NCI-H82 treated with DMSO at 0.1 percent for 48 hours (cell line): ENCODE data around the gene TMEM233.
A peak's percentile ranks its signal among the peaks of the same experiment; 100 is the strongest.

Experiments
- DNase-seq: peaks from one replicate; lab custom pipeline; 2025; ENCODE audit not compliant: unreplicated experiment; lab: John Stamatoyannopoulos, UW

TMEM233 gene

DNA sequence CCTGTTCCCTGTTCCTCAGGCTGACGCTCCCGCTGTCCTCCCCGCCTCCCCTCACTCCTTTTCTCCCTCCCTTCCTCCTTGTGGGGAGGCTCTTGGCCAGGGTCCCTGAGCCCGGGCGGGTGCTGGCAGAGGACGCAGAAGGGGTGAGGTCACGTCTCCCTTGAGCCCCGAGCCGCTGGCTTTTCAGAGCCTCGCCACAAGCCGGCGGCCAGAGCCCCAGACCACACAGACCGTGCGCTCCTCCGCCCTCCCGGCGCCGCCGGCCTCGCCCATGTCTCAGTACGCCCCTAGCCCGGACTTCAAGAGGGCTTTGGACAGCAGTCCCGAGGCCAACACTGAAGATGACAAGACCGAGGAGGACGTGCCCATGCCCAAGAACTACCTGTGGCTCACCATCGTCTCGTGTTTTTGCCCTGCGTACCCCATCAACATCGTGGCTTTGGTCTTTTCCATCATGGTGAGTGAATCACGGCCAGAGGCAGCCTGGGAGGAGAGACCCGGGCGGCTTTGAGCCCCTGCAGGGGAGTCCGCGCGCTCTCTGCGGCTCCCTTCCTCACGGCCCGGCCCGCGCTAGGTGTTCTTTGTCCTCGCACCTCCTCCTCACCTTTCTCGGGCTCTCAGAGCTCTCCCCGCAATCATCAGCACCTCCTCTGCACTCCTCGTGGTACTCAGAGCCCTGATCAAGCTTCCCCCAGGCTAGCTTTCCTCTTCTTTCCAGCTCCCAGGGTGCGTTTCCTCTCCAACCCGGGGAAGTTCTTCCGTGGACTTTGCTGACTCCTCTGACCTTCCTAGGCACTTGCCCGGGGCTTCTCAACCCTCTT is at the start of gene TMEM233:
Gene TMEM233 (plus strand): TSS at position 197 of the 821 bp plus-strand sequence. CDS start 75 bp downstream, at position 272.
- DNase-seq: no peak

DNA sequence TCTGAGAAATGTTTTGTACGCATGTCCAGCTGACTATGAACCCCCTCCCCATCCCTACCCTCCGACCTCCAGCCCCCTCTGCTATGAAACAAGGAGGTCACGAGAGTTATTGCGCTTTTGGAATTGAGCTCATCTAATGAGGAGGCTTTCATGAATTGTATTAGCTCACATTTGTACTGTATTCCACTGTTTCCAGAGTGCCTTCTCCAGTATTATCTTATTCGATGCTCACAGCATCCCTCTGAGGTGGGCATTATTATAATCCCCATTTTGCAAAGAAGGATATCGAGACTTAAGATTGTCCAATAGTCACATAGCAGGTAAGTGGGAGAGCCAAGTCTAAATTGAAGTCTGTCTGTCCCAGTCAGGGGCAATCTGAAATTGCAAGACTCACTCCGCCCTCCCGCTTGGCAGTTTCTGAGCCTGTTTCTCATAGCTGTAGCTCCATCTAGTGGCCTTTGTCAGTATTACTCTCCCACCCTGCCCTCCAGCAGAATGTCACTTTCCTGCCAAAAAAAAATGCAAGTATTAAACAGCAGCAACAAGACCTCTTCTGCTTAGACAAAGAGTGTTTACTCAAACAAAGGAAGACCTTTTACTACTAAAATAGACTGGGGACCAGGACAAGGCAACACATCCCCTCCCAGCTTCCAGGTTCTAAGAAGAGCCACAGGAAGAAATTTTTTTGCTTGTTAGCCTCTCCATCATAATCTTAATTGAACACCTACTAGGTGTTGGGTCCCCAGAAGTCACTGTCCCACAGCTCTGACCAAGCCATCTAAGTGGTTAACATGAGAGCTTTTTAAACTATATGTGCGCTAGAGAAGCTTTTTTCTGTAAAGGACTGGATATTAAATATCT is 48.6 kb upstream of the TMEM233 start:
- peak; percentile 5 for DNase-seq

DNA sequence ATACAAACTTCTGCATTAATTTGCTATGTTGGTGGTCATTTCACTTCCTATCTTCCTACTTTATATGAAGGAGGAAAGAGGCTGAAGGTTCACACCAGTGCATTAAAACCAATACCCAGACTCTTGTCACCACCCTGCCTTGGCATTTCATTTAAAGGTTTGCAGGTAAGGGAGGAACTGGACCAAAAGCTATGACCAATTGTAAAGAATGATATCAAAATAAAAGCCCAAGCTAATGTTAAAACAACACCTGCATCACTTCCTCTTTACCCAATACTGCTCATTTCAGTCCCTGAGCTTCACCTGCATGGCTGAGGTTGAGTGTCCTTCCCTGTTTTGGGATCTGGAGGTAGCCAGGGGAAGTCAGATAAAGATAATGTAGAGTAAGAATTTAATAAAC is 47.2 kb upstream of the TMEM233 start:
- DNase-seq: no peak

DNA sequence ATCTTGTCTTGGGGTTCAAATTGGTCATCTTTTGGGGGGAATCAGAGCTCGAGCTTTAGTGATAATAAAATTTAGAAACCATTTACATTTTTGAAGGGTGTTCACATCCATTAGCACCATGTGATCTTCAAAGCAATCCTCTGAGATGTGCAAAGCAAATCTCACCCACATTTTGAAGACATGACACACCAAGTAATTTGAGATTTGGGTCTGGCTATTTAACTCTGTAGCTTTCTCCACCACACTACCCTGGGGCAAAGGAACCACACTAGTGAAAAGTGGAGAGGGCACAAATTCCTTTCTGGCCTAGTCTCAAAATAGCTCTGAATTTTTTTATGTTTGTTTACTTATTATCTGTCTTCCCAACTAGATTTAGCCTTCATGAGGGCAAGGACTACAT is 46.6 kb upstream of the TMEM233 start:
- no peak for DNase-seq

DNA sequence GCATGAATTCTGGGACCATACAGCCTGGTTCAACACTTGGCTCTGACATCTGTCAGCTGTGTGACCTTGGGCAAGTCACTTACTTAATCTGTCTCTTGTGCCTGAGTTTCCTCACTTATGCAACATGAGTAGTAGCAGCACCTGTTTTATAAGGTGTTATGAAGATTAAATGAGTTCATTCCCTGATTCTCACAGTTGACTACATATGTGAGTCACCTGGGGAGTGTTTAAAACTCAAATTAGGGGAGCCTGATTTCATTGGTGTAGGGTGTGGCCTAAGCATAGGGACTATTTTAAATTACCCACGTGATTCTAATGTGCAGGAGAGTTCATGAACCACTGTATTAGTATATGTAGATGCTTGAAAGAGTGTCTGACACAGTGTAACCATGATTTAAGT is 36.7 kb upstream of the TMEM233 start:
- no peak for DNase-seq

DNA sequence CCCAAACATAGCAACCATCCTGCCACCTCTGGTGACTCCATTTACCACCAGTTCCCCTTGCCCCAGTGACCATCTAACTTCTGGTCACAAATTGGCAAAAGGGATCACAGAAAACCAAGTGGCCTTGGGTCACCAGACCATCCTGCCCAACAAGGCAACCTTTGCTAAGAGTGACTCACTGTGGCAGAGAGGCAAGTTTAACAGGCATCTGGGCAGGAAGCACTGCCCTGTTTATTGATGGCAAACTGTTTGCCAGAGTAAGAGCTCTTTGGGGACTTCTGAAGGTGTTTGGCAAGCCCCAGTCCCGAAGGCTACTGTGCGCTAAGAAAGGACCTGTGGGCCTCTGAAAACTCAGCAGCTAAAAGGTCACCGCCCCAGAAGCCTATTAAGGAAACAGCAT is 28.2 kb upstream of the TMEM233 start:
- no peak for DNase-seq

DNA sequence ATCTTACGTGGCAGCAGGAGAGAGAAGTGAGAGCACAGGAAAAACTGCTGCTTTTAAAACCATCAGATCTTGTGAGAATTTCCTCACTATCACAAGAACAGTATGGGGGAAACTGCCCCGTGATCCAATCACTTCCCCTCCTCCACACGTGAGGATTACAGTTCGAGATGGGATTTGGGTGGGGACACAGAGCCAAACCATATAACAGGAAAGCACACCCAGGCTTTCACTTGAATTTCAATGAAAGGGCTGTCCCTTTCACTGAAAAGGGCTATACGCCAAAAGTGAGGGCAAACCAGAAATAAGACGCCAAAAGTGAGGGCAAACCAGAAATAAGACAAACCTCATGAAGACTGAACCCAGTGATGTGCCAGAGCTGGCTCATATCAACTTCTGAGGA is 22.8 kb upstream of the TMEM233 start:
- DNase-seq: no peak

DNA sequence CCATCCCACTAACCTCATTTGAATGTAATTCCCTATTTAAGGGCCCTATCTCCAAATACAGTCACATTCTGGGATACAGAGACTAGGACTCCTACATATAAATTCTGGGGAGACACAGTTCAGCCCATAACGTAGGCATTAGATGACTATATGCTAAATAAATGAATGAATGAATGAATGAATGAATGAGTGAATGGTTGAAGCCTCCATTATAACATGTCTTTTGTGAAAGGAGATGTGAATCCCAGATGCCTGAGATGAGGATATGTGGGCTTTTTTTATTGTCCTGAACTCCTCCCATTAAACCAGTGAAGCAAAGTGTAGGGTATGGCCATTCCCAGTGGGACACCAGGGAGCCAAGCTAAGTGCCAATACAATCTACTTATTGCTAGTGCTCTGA is 20.5 kb upstream of the TMEM233 start:
- DNase-seq: no peak

DNA sequence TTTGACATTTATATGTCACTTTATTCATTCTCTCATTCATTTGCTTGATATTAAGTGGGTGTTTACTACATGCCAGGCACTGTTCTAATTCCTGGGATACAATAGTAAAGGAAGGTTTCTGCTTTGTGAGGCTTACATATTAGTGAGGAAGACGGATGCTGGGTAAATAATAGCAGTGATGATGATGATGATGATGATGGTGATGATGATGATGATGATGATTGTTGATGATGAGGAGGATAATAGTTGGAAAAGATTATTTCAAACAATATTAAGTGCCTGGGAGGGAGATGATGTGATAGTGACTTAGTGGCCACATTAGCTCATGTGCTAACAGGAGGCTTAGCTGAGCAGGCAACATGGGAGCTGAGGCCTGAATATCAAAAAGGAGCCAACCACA is 19.3 kb upstream of the TMEM233 start:
- DNase-seq: no peak

DNA sequence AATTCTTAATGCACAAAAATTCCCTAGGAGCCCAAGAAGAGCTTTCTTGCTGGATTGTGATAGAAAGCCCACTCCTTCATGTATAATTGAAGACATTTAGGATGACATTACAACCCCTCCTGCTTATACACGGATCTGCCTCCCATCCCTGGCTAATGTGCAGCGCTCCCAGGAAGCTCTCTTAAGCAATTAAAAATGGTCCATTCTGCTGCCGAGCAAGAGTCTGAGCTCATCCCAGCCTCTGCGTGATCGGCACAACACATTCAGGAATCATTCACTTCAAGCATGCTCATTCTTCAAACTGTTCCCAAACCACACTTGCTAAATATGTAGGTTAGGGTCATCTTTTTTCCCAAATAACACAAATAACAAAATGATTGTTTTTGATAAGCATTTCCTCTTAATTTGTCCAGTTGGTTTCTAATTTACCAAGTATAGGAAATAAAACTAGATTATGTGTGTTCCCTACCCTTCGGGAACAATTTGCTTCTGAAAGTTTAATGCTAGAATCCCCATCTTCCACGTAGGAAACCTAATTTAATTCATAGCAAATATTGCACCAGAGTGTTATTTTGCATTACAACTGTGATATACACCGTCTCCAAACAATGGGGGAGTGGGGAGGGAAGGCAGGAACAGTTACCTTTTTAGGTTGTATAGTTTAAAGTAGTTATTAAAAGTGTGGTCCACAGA is 17.3 kb upstream of the TMEM233 start:
- no peak for DNase-seq

DNA sequence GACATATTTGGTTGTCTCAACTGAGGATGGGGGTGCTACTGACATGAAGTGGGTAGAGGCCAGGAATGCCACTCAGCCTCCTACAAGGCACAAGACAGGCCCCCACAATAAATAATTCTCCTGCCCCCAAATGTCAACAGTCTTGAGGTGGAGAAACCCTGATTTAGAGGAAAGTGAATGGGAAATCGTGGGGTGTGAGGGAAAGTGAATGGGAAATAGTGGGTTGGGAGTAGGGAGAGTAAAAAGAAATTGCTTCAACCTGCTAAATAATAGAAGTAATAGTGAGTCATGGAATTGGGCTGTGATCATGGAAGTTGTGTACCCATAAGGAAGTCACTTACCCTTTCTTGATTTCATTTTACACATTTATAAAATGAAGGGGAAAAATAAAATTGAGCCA is 16.7 kb upstream of the TMEM233 start:
- DNase-seq: no peak

DNA sequence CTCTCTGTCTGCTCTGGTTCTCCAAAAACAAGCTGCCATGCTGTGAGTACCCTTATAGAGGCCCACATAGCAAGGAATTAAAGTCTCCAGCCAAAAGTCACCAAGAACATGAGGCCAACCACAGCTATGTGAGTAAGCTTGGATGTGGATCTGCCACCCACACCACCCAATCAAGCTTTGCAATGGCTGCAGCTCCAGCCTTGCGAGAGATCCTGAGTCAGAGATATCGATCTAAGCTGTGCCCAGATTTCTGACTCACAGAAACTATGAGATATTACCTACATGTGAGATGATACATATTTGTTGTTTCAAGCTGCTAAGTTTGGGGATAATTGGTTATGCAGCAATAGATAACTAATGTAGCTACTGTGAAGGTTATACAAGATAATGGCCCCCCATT is 15.5 kb upstream of the TMEM233 start:
- no peak for DNase-seq

DNA sequence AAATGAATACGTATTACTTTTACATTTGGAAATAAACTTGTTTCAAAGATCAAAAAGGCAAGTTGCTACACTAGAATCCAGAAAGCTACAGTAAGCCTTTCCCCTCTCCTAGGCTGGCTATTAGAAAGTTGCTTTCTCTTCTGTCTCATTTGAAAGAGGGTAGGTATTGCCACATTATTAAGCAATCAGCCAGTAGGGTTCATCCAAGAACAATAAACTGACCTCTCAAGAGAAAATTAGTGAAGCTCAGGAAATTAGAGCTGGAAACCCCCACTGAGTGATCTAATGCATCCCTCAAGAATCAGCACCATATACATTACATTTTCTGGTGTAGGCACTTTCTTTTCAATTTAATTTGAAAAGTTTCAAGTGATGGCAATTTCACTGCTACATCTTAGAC is 4.5 kb upstream of the TMEM233 start:
- DNase-seq: no peak

DNA sequence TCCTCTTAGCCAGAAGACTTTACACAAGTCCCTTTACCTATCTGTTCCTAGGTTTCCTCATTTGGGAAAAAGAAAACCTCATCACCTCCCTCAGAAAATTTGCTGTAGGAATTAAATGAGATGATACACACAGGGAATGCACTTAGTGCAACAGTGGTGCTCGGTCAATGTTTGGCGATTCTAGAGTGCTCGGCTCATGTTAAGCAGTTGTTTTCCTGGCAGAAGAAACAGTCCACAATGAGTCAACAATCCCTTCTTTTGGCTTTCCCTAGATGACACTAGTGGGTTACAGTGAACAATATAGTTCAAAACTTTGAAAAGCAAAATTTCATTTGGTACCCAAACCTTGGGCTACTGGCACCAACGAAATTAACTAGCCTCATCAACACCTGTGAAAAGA is 3.9 kb upstream of the TMEM233 start:
- no peak for DNase-seq

DNA sequence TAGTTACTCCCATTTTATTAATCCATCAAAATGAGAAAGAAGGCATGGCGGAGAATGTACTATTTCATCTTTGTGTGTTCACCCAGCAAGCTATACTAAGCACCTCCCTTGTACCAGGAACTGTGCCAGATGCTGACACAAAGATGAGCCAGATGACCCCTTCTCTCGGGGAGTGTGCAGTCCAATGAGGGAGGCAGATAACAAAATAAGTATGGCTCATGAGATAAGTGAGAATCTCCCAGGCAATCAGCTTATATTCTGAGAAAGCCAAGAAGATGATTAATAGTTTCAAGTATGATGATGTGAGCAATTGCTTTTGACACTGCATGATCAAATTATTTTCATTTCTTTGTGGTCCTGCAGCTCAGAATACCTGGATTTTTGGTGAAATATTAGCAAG is 1.3 kb upstream of the TMEM233 start:
- DNase-seq: no peak

DNA sequence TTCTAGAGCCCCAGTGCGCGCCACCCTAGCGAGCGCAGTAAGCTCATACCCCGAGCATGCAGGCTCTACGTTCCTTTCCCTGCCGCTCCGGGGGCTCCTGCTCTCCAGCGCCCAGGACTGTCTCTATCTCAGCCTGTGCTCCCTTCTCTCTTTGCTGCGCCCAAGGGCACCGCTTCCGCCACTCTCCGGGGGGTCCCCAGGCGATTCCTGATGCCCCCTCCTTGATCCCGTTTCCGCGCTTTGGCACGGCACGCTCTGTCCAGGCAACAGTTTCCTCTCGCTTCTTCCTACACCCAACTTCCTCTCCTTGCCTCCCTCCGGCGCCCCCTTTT is 791 bp downstream of the TMEM233 start:
- no peak for DNase-seq

DNA sequence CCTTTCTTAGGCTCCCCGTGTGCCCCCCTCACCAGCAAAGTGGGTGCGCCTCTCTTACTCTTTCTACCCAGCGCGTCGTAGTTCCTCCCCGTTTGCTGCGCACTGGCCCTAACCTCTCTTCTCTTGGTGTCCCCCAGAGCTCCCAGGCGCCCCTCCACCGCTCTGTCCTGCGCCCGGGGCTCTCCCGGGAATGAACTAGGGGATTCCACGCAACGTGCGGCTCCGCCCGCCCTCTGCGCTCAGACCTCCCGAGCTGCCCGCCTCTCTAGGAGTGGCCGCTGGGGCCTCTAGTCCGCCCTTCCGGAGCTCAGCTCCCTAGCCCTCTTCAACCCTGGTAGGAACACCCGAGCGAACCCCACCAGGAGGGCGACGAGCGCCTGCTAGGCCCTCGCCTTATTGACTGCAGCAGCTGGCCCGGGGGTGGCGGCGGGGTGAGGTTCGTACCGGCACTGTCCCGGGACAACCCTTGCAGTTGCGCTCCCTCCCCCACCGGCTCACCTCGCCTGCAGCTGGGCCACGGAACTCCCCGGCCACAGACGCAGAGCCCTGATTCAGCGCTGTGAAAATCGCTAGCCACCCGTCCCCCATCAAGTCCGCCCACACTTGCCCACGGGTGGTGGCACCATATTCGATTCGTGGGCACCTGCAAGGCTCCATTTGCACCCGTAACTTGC is 1.3 kb downstream of the TMEM233 start:
- no peak for DNase-seq

DNA sequence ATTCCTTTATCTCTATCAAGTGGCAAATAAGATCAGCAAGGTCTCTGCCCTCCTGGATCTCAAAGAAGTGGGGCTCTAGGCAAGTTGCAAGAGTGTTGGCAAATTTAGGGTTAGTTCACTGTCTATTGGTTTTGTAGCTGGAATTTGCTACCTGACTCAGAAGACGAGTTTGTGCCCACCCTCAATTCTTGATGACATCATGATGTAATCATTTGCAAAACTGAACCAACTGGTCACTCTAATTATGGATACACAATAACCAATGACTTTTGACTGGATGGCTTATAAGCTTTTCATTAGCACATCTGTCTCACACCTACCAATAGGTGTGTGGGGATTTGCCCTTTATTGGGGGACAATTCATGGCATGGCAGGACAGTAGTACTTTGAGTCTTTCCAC is 4.6 kb downstream of the TMEM233 start:
- DNase-seq: no peak

DNA sequence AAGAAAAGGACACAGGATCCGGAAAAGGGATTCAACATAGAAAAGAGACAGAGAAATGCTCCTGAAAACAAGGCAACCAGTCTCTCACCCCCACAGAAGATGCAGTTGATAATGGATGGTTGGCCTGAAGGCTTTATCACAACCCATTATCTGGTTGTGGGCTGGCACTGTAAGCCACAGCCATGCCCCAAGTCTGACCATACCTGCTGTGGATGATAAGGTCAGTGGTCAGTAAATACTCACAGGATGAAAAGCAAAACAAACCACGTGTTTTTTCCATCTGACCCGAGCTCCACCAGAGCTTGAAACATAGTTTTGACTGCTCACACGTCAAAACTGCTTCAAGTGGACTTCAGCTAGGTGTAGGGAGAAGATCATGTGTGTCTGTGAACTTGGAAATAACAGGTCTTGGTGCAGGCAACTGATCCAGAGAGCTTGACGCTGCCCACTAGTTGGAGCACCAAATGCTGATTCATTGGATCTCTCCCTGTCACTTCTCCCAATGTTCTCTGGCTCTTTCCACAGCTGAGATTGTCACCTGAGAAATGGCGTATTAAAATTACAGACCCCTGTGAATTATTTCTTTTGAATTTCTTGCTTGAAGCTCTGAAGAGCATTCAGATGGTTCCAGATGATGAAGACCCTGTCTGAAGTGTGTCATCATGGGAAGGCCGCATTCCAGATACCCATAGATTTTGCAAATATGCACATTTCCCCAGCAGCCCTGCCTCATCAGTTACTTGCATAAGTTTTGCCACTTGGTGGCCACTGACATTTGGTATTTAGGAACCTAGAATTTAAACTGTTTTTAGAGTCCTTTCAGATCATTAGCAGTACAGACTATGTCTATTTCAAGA is 8.5 kb downstream of the TMEM233 start:
- no peak for DNase-seq

DNA sequence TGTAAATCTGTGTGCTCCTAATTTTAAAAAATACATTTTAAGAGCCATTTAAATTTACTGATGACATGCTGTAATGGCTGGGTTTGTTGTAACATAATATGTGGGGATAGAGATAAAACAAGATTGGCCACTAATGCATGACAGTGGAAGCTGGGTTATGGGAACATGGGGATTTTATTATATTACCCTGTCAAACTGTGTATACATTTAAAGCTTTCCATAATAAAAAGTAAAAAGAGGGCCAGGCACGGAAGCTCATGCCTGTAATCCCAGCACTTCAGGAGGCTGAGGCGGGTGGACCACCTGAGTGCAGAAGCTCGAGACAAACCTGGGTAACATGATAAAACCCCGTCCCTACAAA is 9.1 kb downstream of the TMEM233 start:
- no peak for DNase-seq
